Ovary (tissue), 9 donors: ENCODE data around the gene CSH2. TPM values are rescaled to one million over a fixed set of nuclear protein-coding genes. Genes with fewer than 3 reads are reported as not detected.
"Not testable (repeated sequence)": the region's sequence is repeated elsewhere in the genome, so short reads cannot be mapped to it uniquely, and the experiment has no call there.

Experiments
- DNase-seq, 5 donors: peaks; one replicate each; pipeline ENCODE4 v3.0.0-alpha.2; 2019 to 2020
- H3K27ac ChIP-seq, 2 donors: fragments of 200-600 bp; one replicate each; pipeline versions ENCODE4 v1.5.1 to v1.8.0; 2019 to 2022
- H3K27me3 ChIP-seq: fragments of 200-600 bp; one replicate; pipeline ENCODE4 v1.8.0; 2022
- H3K36me3 ChIP-seq: fragments of 200-600 bp; sonication (generic); one replicate; pipeline ENCODE4 v1.5.1; 2019
- H3K4me1 ChIP-seq: one replicate; pipeline ENCODE4 v1.8.1; 2013; ENCODE audit warnings: mild to moderate bottlenecking, moderate library complexity; ENCODE audit not compliant: insufficient read depth
- H3K4me3 ChIP-seq: fragments of 200-600 bp; sonication (generic); one replicate; pipeline ENCODE4 v1.5.1; 2017
- H3K9me3 ChIP-seq, 2 donors: fragments of 200-600 bp in 1 of 2; sonication (generic) in 1 of 2; one replicate each; pipeline versions ENCODE4 v1.5.1 to v1.8.1; 2013 to 2019; ENCODE audit warnings: mild to moderate bottlenecking in 1 of 2, moderate library complexity in 1 of 2
- EP300 ChIP-seq: sonication (generic); formaldehyde crosslinking; IDR thresholded peaks from one replicate; pipeline ENCODE4 v1.6.1; 2017; ENCODE audit warnings: antibody characterized with exemption
- POLR2A ChIP-seq: fragments of 450-650 bp; IDR thresholded peaks from one replicate; pipeline ENCODE4 v1.6.1; 2017; ENCODE audit warnings: antibody characterized with exemption, mild to moderate bottlenecking, moderate library complexity
- WGBS, 3 donors: extraction: QIAGEN DNeasy Blood & Tissue Kit in 1 of 3; methylation state at CpG; one replicate each; pipeline versions ENCODE4 v1.1.5 to v1.1.7; 2013 to 2017; 5-methylcytosine and 5-hydroxymethylcytosine counted together
- intact Hi-C, 4 donors: fragments of 100-400 bp; cut with DNase I; formaldehyde crosslinking; loops; one replicate each; pipeline versions ENCODE4 v1.11.0 to v1.15.1; 2022 to 2023
- polyA plus RNA-seq, 2 donors: library from polyadenylated mRNA; stranded (reverse); fragments of 200-250 nt in 1 of 2; fragments of 350-450 nt in 1 of 2; fragmentation: Illumina TruSeq in 1 of 2; extraction: RNeasy Lipid Tissue Mini Kit (QIAGEN cat#74804) in 1 of 2; gene quantifications; one replicate each; pipeline ENCODE4 v1.2.3, GENCODE V29; 2013 to 2014
- total RNA-seq, 7 donors: library from RNA; depleted of rRNA in 2 of 7; stranded (reverse); fragments of >200 nt in 2 of 7; fragmentation: NEBNext Ultra II Directional in 3 of 7; extraction: Animal tissue kit (Norgen Biotek cat#: 25700) in 3 of 7; gene quantifications; one replicate each; pipeline versions ENCODE4 v1.1.0 to v1.2.4, GENCODE V29; 2016 to 2023
- TF ChIP-seq, protein P1 (sequence below), 3 donors: fragments of 450-650 bp in 2 of 3; fragments of 200-600 bp in 1 of 3; IDR thresholded peaks; one replicate each; pipeline versions ENCODE4 v1.5.1 to v1.8.0; 2016 to 2022; ENCODE audit warnings: antibody characterized with exemption in 3 of 3, mild to moderate bottlenecking in 1 of 3
- donor health status: DM: no; HTN: no; CAD: no; lungs with moderate emphysema.
- donor health status: DM: no; HTN: no; CAD: no.
- donor health status: Bipolar disorder and iron deficiency.
- donor health status: DM: yes; HTN: yes; CAD: no.
- donor health status: DM: no; HTN: no; CAD: no.
- donor health status: DM: yes; HTN: yes; CAD: no.

Gene CSH2
- total and polyA plus RNA-seq, 9 donors: not detected

DNA sequence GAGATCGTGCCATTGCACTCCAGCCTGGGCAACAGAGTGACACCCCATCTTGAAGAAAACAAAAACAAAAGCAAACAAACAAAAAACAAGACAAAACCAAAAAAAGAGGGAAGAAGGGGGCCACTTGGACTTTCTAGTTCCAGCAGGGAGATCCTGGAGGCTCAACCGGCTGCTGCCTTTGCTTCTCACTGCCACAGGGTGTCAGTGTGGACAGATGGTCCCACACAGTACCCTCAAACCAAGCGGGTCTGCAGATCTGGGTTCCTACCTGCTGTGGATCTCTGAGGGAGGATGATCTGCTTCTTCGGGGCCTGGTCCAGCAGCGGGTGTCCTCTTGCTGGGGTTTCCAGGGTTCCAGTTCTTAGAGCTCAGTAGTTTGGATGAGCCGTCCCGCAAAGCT, 6.9 kb downstream of the CSH2 start:
- intact Hi-C loops, H3K9me3 ChIP-seq, H3K4me1 ChIP-seq, DNase-seq, H3K27me3 ChIP-seq, H3K27ac ChIP-seq, H3K36me3 ChIP-seq, H3K4me3 ChIP-seq: not testable (repeated sequence)
- 76 to 78% (median 76%) methylated on average over 7 of the region's 7 CpGs for WGBS, 3 donors

DNA sequence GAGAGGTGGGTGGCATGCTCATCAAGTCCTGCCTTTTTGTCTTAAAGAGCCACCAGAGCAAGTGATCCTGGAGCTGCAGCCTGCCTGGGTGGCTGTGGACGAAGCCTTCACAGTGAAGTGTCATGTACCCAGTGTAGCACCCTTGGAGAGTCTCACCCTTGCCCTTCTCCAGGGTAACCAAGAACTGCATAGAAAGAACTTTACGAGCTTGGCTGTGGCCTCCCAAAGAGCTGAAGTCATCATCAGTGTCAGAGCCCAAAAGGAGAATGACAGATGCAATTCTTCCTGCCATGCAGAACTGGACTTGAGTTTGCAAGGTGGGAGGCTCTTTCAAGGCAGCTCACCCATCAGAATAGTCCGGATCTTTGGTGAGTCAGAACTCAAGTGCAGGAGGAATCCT, 14.2 kb downstream of the CSH2 start:
- intact Hi-C loops: no loop called here
- TF ChIP-seq, protein P1, sequence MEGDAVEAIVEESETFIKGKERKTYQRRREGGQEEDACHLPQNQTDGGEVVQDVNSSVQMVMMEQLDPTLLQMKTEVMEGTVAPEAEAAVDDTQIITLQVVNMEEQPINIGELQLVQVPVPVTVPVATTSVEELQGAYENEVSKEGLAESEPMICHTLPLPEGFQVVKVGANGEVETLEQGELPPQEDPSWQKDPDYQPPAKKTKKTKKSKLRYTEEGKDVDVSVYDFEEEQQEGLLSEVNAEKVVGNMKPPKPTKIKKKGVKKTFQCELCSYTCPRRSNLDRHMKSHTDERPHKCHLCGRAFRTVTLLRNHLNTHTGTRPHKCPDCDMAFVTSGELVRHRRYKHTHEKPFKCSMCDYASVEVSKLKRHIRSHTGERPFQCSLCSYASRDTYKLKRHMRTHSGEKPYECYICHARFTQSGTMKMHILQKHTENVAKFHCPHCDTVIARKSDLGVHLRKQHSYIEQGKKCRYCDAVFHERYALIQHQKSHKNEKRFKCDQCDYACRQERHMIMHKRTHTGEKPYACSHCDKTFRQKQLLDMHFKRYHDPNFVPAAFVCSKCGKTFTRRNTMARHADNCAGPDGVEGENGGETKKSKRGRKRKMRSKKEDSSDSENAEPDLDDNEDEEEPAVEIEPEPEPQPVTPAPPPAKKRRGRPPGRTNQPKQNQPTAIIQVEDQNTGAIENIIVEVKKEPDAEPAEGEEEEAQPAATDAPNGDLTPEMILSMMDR (IDR thresholded peaks at IDR 0.05): no peak
- TF ChIP-seq POLR2A: no peak
- no peak for TF ChIP-seq EP300
- Histone ChIP-seq H3K9me3 (no peaks in the 10 kb centered on the region), H3K27me3 (no peaks in the 10 kb centered on the region), H3K4me1 (no peaks in the 10 kb centered on the region), H3K27ac (no peak overlapping the region), H3K4me3 (no peak overlapping the region), H3K36me3 (no peaks in the 10 kb centered on the region)
- WGBS, 3 donors: 73 to 86% (median 79%) methylated on average over 3 of the region's 3 CpGs
- no peak for DNase-seq

DNA sequence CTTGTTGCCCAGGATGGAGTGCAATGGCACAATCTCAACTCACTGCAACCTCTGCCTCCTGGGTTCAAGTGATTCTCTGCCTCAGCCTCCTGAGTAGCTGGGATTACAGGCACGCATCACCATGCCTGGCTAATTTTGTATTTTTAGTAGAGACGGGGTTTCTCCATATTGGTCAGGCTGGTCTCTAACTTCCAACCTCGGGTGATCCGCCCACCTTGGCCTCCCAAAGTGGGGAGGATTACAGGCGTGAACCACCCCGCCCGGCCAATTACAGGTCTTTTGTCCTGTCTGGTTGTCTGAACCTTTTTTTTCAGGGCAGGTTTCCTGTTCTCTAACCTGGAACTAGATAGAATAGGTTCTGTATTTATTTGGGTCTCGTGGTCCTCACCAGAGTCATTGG, 17.1 kb downstream of the CSH2 start:
- DNase-seq: not testable (repeated sequence)
- 89 to 94% (median 94%) methylated on average over 8 of the region's 8 CpGs for WGBS, 3 donors

DNA sequence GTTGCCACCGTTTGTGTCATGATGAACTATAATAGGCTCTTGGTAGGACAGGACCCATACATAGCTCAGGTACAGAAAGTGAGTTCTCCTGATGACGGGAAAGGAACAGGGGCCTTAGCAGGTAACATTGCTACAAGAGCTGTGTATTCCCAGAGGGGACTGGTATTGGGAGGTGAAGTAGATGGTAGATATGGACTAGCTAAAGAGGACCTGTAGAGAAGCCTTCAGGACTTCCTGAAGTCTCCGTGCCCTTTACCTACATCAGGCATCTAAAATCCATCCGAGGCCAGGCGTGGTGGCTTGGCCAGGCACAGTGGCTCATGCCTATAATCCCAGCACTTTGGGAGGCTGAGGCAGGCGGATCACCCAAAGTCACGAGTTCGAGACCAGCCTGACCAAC, 18.3 kb downstream of the CSH2 start:
- intact Hi-C loops: no loop called here
- Histone ChIP-seq H3K4me1 (no peaks in the 10 kb centered on the region), H3K36me3 (no peaks in the 10 kb centered on the region), H3K4me3 (no peak overlapping the region), H3K9me3 (no peaks in the 10 kb centered on the region), H3K27me3 (no peaks in the 10 kb centered on the region), H3K27ac (no peak overlapping the region)
- 87 to 90% (median 90%) methylated on average over 8 of the region's 8 CpGs for WGBS, 3 donors
- TF ChIP-seq EP300: no peak
- TF ChIP-seq POLR2A: no peak
- no peak for DNase-seq

More for the DNA sequence above, 17.1 kb downstream of the CSH2 start:
- H3K27me3 ChIP-seq, H3K4me1 ChIP-seq, H3K27ac ChIP-seq, H3K4me3 ChIP-seq, H3K36me3 ChIP-seq, intact Hi-C loops, H3K9me3 ChIP-seq: not testable (repeated sequence)

DNA sequence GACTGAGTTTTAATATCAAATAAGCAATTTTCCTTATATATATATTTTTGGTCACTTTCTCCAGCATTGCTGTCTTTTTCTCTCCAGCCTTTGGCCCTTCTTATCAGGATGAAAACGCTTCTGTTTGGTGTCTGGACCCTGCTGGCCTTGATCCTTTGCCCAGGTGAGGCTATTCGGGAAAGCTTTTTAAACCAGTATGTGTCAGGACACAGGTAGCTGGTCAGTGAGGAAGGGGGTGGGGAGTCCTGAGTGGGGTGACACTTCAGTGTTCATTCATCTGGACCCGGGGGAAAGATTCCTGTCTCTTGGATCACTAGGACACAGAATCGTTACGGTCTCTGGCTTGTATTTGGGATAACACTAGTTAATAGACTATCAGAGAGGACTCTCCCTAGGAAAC, 18.8 kb downstream of the CSH2 start:
- Histone ChIP-seq H3K4me1 (no peaks in the 10 kb centered on the region), H3K27me3 (no peaks in the 10 kb centered on the region)
- WGBS, 3 donors: 68 to 74% (median 72%) methylated on average over 5 of the region's 5 CpGs

DNA sequence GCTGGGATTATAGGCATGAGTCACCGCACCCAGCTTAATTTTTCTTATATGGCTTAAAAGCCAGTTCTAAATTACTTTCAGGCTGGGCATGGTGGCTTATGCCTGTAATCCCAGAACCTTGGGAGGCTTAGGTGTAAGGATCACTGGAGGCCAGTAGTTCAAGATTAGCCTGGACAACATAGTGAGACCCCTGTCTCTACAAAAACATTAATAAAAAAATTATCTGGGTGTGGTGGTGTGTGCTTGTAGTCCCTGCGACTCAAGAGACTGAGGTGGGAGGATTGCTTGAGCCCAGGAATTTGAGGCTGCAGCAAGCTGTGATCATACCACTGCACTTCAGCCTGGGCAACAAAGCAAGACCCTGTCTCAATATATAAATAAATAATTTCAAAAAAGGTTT, 20.2 kb downstream of the CSH2 start:
- no peak overlapping the region for H3K4me3 ChIP-seq
- intact Hi-C loops: no loop called here
- peaks cover 4% of the 10 kb centered on the region for H3K4me1 ChIP-seq
- H3K27me3 ChIP-seq: no peaks in the 10 kb centered on the region
- TF ChIP-seq, protein P1 (IDR thresholded peaks at IDR 0.05): no peak
- TF ChIP-seq POLR2A (no peak), EP300 (no peak)
- H3K9me3 ChIP-seq: no peaks in the 10 kb centered on the region
- DNase-seq: no peak
- H3K36me3 ChIP-seq: no peaks in the 10 kb centered on the region
- H3K27ac ChIP-seq: no peak overlapping the region
- WGBS, 3 donors: 74 to 85% (median 79%) methylated on average over 2 of the region's 2 CpGs

More for the DNA sequence above, 18.8 kb downstream of the CSH2 start:
- no peaks in the 10 kb centered on the region for H3K36me3 ChIP-seq
- H3K27ac ChIP-seq: no peak overlapping the region
- no peak overlapping the region for H3K4me3 ChIP-seq
- H3K9me3 ChIP-seq: no peaks in the 10 kb centered on the region
- intact Hi-C loops: no loop called here
- TF ChIP-seq, protein P1 (IDR thresholded peaks at IDR 0.05): no peak
- no peak for TF ChIP-seq EP300
- TF ChIP-seq POLR2A: no peak
- no peak for DNase-seq
